ENCODE results near the gene RIIAD1.
"Not testable (repeated sequence)": the region's sequence is repeated elsewhere in the genome, so short reads cannot be mapped to it uniquely, and the experiment has no call there.

The RIIAD1 gene, protein sequence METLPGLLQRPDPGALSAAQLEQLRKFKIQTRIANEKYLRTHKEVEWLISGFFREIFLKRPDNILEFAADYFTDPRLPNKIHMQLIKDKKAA
- total RNA-seq = 0 to 0.05 reads per million in 2 donors

DNA sequence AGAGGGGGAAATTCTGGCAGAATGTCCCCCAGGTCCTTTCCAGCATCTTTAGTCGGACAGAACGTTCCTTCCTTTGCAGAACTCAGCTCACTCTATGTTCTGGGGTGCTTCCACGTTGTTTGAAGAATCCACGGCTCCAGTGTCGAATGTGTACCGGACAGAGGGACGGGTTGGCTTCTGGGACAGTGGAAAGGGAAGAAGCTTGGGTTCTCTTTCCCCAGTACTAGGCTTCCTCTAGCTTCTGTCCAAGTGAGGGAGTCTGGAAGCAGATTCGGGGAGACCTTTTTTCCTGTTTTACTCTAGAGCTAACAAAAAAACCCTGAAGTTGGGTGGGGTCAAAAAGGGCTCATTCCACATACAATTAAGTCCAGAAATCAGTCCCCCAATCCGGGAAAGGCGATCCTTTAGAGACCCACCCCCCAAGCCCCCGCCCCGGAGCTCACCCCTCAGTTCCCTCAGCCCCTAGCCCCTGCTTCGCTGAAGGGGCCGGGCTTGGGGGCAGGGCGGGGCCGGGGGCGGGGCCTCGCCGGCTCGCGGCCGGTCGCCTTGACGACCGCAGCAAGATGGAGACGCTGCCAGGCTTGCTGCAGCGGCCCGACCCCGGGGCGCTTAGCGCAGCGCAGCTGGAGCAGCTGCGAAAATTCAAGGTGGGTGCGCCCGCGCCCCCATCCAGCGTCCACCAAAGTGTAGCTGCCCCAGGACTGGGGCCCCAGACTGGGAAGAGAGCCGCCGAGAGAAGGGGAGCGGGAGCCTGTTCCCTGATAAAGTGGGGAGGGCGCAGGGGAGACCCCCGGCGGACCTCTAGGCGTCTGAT lies at the start of gene RIIAD1:
Gene RIIAD1, plus strand, starts transcription at position 549 of the 814 bp plus-strand sequence. Its CDS starts 15 bp downstream, at position 564.
- peak; percentile 28 for DNase-seq

DNA sequence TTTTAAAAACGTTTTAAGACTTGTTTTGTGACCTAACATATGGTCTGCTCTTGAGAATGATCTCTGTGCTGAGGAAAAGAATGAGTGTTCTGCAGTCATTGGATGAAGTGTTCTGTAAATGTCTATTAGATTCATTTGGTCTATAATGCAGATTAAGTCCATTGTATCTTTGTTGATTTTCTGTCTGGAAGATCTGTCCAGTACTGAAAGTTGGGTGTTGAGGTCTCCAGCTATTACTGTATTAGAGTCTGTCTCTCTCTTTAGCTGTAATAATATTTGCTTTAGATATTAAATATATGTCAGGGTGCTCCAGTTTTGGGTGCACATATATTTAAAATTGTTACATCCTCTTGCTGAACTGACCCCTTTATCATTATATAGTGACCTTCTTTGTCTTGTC lies 47.9 kb upstream of the RIIAD1 start:
- no peak for DNase-seq

DNA sequence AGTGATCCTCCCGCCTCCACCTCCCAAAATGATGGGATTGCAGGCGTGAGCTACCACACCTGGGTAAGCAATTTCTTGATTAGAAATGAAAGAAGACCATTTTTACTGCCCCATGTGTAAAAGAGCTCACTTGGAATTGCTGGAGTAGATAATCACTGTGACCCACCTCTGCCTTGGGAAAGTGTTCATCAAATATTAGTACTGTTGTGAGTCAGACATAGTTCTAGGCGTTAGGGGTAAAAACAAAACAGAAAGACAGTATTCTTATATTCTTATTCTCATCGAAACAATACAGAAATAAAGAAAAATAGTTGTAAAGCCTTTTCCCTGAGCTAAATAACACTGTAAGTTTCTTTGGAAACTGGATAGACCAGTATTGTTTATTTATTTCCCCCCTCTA lies 40.9 kb upstream of the RIIAD1 start:
- DNase-seq = no peak

DNA sequence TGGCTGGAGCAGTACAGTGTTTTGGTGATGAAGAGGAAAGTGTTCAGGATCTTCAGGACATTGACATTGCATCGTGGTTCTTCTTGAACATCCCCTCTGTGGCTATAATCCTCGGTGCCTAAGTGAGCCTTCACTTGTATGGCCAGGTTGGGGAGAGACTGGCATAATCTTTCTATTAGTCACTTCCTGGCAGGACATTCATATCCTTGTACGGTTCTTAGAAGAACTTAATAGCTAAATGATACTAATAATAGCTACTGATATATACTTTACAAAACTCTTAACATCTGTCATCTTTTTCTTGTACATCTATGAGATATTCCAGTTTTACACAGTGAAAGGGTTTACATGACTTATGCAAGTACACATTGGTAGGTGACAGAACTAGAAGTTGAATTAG lies 40.5 kb upstream of the RIIAD1 start:
- DNase-seq = no peak

DNA sequence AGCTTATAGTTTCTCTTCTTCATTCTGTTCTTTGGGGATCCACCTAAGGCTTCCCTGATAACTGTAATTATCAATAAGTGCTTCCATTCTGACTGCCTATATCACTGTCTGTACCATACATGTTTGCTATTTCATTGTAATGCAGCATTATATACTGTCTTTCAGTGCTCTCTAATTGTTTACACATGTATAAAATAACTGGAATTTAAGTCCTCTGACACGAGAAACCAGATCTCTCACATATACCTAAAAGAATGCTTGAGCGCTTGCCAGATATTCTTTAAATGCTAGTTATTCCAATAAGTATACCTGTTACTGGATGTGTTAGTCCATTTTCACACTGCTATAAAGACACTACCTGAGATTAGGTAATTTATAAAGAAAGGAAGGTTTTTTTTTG lies 39.4 kb upstream of the RIIAD1 start:
- no peak for DNase-seq

DNA sequence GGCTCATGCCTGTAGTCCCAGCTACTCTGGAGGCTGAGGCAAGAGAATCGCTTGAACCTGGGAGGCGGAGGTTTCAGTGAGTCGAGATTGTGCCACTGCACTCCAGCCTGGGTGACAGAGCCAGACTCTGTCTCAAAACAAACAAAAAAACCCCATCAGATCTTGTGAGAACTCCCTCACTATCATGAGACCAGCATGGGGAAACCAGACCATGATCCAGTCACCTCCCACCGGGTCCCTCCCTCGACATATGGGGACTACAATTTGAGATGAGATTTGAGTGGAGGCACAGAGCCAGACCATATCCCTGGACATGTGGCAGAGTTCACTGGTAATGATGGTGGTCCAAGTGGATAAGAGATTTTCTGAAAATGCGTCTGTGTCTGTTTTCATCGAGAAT lies 38.4 kb upstream of the RIIAD1 start:
- DNase-seq = not testable (repeated sequence)

DNA sequence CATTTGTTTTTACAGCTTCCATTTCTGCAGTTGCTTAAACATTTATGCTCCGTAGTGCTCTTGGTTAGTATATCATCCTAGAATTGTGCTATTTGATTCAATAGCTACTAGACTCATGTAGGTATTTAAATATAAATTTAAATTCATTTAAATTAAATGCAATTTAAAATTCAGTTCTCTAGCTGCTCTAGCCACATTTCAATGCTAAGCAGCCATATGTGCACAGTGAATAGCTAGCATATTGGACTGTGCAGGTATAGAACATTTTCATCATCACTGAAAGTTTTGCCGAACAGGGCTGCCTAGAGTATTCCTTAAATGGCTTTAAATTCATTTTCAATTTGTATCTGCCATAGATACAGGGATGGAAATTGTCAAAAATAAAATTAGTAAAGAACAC lies 37.2 kb upstream of the RIIAD1 start:
- no peak for DNase-seq

DNA sequence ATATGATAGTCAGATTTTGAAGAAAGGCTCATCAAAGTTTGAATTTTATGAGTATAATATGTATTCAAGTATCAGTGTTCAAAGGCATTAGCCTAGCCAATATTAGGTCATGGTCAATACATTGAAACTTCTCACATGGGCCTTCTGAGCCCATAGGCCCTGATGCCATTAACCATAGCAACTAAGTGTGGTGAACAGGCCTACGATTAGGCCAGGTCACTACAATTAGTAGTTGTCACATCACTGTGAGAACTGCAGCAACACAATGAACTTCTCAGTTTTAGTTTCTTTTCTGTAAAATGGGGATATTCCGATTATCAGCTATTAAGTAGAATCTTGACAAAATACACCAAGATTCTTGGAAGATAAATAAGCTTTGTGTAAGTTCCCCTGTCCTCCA lies 34.8 kb upstream of the RIIAD1 start:
- no peak for DNase-seq

DNA sequence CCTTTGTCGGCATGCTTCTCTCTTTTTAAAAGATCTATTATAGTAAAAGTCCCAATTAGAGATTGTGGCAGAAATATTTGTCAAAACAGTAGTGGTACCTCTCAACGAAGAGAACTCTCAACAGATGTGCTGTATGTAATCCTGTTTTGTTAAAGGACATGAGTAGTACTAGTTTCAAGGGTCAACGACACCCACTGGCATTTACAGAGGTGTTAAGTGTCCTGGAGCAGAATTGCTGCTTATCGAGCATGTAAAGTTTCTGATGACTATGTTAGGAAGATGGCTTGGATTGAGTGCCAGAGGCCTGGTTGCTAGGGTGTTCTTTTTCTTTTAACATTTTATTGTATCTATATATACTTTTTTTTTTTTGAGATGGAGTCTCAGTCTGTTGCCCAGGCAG lies 31.8 kb upstream of the RIIAD1 start:
- no peak for DNase-seq

DNA sequence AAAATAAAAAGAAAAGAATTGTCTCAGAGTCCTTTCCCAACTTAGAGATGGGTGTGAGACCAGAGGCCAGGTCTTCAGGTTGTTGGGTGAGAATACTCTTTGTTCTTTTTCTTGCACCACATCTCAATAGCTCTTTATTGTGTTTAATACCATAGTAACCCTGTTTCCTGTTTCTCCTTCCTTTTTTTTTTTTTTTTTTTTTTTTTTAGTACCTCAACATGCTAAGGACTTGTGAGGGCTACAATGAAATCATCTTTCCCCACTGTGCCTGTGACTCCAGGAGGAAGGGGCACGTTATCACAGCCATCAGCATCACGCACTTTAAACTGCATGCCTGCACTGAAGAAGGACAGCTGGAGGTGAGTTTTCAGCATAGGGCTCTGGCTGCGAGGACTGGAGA lies 29.1 kb upstream of the RIIAD1 start:
- no peak for DNase-seq

DNA sequence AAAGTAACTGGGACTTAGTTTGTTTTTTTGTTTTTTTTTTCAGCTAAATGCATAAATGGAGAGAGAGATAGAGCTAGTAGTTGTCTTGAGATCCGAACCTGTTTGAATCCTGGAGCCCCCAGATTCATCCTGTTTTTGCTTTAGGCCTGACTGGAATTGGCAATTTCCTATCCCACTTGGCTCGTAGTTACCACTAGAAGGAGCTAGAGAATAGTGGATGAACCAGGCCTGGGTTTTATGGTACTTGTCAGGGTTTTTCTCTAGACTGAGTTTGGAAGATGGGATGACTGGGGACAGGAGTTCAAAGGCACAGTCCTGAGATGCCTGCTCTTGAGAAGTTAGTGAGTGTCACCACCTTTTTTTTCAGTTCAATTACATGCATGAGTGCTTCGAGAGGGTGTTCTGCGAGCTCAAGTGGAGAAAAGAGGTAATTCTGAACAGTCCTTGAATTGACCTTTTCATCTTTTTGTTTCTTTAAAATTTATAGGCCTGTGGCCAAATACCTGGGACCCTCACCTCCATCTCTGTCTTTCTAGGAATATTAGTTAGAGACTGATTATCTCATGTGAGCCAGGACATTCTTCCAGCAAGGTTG lies 28.2 kb upstream of the RIIAD1 start:
- DNase-seq = no peak

DNA sequence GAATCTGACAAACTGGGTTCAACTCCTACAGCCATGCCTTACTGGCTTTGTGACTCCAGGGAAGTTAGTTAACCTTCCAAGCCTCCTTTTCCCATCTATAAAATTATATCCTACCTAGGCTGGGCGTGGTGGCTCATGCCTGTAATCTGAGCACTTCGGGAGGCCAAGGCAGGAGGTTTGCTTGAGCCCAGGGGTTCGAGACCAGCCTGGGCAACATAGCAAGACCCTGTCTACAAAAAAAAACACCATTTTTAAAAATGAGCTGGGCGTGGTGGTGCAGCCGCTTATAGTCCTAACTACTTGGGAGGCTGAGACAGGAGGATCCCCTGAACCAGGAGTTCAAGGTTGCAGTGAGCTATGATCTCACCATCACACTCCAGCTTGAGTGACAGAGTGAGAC lies 19.8 kb upstream of the RIIAD1 start:
- DNase-seq = no peak

DNA sequence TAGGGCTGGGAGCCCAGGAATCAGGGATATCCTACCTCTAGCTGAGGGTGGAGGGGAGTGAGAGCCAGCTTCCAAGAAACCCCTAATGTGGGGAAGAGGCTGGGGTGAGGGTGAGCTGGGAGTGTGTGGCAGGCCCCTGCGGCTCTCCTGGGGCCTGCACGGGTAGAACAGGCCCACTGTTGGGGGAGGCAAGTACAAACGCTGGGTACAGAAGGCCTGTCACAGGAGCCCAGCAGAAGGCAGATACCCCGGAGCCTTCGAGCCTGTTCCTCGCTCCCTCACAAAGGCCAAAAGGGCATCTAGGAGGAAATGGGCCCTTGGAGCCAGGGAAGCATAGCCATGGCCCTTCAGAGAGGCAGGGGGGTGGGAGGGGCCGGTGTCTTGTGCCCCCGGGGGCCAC lies 18.4 kb upstream of the RIIAD1 start:
- DNase-seq = no peak

DNA sequence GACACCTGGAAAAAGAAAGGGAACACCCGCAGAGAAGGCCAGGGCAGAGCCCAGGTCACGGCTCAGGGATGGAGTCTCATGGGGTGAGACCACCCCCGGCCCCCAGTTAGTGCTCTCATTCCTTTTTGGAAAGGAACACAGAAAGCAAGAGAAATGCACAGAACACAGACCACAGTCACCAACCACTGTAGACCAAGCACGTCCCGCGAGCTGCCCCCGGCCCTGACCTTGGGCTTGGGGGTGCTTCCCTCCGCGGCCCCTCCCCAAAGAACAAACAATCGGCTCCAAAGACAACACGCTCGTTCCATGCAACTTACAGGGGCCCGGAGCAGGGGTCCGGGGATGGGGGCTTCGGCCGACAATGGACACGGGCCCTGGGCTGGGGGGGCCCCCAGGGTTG lies 17.5 kb upstream of the RIIAD1 start:
- no peak for DNase-seq

DNA sequence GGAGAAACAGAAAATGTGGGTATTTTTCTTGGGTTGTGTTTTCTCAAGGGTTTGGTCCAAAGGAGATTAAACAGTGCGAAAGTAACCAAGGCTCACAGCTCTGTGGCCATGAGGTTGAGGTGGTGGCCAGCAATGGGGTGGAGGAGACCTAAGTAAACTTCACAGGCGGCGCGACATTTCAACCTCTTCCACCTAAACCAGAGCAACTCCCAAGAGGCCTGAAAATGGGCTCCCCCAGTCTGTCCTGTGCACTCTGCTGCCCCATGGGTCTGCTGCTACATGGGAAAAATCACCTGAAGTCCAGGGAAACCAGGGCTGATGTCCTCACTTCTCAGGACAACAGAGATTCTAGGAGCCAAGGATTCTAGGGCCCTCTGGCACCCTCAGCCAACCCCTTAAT lies 17.1 kb upstream of the RIIAD1 start:
- no peak for DNase-seq

DNA sequence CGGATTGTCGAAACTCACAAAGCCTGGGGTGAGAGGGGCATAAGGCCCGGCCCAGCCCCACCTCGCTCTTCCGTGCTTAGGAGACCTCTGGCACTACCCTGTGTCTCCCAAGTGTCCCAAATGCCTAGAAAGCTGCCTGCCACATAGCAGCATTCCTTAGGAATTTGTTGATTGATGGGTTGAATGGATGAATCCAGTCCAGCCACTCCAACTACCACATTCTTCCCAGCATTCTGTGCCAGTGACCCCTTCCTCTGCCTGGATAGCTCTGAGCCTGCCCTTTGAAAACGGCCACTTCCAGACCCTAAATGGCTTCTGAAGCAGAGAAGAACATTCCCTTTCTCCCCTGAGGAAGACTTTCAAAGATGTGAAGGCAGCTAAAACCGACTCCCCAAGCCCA lies 16.2 kb upstream of the RIIAD1 start:
- no peak for DNase-seq

DNA sequence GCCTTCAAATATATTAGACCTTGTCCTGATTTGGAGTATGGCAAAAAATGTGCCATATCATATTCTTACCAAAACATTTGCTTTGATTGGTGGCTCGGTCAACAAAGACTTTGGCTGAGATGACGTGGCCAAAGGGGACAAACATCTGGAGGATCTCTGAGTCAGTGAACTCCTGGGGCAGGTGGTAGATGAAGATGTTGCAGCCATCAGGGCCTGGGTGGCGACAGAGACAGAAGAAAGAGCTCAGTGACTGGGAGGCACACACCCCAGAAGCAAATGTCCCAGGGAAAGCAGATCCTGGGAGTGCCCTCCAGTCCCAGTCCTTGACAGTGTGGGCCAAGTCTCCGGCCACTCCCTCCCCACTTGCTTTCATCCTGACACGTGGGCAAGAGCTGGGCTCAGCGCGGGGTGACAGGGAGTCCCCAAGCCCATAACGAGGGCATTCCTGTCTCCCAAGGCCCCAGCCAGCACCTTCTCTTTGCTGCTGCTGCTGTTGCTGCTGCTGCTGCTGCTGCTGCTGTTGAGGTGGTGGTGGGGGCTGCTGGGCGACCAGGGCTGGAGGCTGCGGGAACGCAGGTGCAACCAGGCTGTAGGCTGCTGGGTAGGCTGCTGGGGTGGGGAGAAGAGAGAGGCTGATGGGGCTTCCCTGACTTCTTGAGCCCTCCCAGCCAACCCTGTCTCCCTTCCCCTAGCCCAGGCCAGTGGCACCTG lies 15.4 kb upstream of the RIIAD1 start:
- DNase-seq = no peak

DNA sequence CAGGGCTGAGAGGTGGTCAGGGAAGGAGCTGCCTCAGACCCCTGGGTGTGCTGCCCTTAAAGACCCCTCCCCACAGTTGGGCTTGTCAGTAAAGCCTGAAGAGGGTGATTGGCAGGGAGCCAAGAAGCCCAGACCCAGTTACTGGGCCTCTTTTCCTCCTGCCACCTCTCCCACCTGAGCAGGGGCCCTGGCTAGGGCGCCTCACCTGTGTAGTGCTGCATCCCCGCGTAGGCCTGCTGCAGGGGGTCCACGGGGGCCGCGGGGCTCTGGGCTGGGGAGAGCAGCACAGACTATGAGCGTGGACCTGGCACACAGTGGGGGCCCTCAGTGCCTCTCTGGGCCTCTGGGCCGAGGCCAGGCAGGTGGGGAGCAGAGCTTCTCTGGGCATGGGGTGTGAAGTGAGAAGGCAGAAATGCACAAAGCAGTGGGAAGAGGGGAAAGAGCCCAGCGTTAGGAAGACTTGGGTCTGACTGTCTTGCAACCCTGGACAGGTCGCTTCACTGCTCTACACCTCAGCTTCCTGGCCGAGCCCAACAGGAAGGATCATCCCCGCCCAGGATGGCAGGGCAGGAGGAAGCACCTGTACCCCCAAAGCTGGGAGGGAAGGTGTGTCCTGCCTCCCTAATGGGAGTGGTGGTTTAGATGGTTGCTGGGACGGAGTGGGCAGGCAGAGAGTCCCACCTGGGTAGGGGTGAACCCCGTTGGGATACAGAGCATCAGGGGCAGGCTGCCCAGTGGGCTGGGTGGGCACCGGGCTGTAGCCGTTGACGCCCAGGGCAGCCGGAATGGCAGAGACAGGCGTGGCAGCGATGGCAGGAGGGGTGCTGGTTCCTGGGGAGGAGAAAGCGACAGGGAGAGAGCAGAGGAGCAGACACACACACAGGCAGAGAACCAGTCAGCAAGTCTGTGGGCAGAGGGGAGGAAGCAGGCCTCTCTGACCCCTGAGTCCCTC lies 14.6 kb upstream of the RIIAD1 start:
- no peak for DNase-seq

DNA sequence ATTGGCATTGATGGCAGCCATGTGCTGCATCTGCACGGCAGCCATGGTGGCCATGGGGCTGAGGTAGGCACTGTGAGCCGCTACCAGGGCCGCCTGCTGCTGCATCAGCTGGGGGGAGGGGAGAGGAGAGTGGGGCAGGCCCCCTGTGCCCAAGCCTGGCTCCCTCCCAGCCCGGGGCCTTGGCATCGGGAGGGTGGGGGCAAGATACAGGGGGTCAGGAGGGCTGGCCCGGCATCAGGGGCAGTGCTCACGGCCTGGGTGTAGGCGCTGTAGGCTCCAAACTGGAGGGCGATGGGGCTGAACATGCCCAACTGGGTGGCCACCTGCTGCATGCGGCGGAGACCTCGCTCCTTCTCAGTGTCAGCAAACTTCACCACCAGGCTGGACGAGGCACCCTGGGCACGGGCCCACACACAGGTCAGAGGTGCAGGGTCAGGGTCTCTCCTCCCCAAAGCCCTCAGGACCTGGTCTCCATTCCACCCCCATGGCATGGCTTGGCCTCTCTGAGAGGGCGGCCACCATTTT lies 13.7 kb upstream of the RIIAD1 start:
- no peak for DNase-seq

DNA sequence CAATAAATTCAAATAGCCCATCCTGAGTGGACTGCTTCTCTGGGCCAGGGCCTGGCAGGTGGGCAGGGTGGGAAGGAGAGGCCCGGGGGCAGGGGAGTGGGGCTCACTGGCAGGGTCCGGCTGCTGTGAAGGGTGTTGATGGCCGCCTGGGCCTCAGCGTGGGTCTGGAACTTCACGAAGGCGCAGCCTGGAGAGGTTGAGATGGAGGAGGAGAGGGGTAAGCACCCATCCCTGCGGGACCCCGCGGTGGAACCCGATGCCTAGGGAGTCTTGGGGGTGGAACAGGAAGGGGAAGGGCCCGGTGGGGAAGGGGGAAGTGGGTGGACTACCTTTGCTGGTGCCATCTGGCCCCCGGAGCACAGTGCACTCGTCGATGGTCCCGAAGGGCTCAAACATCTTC lies 12.4 kb upstream of the RIIAD1 start:
- no peak for DNase-seq

DNA sequence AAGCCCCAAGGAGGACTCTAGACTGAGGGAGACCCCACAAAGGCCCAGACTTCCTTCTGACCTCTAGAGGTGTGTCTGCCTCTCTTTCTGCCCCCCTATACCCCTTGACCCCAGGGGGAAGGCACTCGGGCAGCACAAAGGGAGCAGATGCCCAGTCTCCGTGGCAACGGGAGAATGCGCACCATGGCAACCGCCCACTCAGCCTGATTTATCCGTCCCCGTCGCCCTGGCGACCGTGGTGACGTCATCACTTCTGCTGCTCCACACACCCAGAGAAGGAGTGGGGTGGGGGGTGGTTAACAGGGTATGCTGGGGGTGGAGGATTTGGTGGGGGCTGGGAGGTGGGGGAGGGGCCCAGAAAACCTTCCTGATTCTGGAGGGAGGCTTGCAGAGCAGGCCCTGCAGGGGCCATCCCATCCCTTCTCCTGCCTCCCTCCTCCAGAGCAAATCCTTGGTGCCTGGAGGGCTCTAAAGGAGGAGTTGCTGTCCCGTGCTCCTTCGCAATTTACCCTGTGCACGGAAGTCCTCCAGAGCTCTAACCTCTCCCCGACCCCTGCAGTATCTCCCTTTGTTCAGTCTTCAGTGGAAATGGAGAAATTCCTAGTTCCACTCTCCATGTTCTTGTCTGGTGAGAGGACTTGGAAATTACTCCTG lies 11.0 kb upstream of the RIIAD1 start:
- DNase-seq = no peak
